ENCODE results near the gene ACAP2. TPM values are rescaled to one million over a fixed set of nuclear protein-coding genes. Genes with fewer than 3 reads are reported as not detected.

ACAP2 gene
- total RNA-seq, 1 experiment from 2014 or later, result 42.9 TPM

GRCh38 chr3:195348426-195349115 is 94.2 kb downstream of the ACAP2 start:
- Mint-ChIP-seq H3K9me3 (ENCODE audit: unreplicated experiment) (no peaks in the 10 kb centered on the region), H3K36me3 (ENCODE audit: insufficient read depth, unreplicated experiment) (peaks cover 6% of the 10 kb centered on the region), H3K4me3 (ENCODE audit: unreplicated experiment) (no peak overlapping the region), H3K4me1 (ENCODE audit: low read depth, unreplicated experiment) (peaks cover 6% of the 10 kb centered on the region), H3K27me3 (ENCODE audit: insufficient read depth, unreplicated experiment) (no peaks in the 10 kb centered on the region), H3K27ac (ENCODE audit: unreplicated experiment) (no peak overlapping the region)
- intact Hi-C loops (cut with micrococcal nuclease; ENCODE audit: unreplicated experiment), result no loop called here
- ChIA-PET POLR2A (no interaction called here), CTCF (no interaction called here)
- no peaks in the 10 kb centered on the region for H3K36me3 ChIP-seq (ENCODE audit: control insufficient read depth, insufficient read depth, low read length)
- DNase-seq, result no peak
- TF ChIP-seq CTCF (IDR thresholded peaks at IDR 0.05; ENCODE audit: insufficient read depth in 1 of 2, low read depth in 1 of 2, low read length in 1 of 2, severe bottlenecking in 1 of 2, unreplicated experiment in 1 of 2), result no peak
- H3K4me1 ChIP-seq, result peaks cover 10% of the 10 kb centered on the region
- H3K4me3 ChIP-seq (ENCODE audit: low read depth, low read length), result no peak overlapping the region
- BruUV-seq (replicated peaks), result no TSS peak
- no peaks in the 10 kb centered on the region for H3K27me3 ChIP-seq (replicated peaks; ENCODE audit: control insufficient read depth, insufficient read depth, low read length)
- no peaks in the 10 kb centered on the region for H3K9me3 ChIP-seq

GRCh38 chr3:195337747-195338146 is 105.1 kb downstream of the ACAP2 start:
- Histone ChIP-seq H3K9me3 (no peaks in the 10 kb centered on the region), H3K4me3 (ENCODE audit: low read depth, low read length) (no peak overlapping the region), H3K4me1 (no peaks in the 10 kb centered on the region), H3K27me3 (replicated peaks; ENCODE audit: control insufficient read depth, insufficient read depth, low read length) (no peaks in the 10 kb centered on the region), H3K36me3 (ENCODE audit: control insufficient read depth, insufficient read depth, low read length) (no peaks in the 10 kb centered on the region)
- BruUV-seq (replicated peaks), result no TSS peak
- CTCF ChIA-PET, result no interaction called here
- DNase-seq, result peak; percentile 21 to 47
- Mint-ChIP-seq H3K9me3 (ENCODE audit: unreplicated experiment) (no peaks in the 10 kb centered on the region), H3K4me1 (ENCODE audit: low read depth, unreplicated experiment) (peaks cover 6% of the 10 kb centered on the region), H3K4me3 (ENCODE audit: unreplicated experiment) (no peak overlapping the region), H3K27ac (ENCODE audit: unreplicated experiment) (no peak overlapping the region), H3K36me3 (ENCODE audit: insufficient read depth, unreplicated experiment) (peaks cover 5% of the 10 kb centered on the region), H3K27me3 (ENCODE audit: insufficient read depth, unreplicated experiment) (no peaks in the 10 kb centered on the region)
- intact Hi-C loops (cut with micrococcal nuclease; ENCODE audit: unreplicated experiment), result no loop called here
- TF ChIP-seq CTCF (IDR thresholded peaks at IDR 0.05; ENCODE audit: insufficient read depth in 1 of 2, low read depth in 1 of 2, low read length in 1 of 2, severe bottlenecking in 1 of 2, unreplicated experiment in 1 of 2), result no peak
- POLR2A ChIA-PET, result no interaction called here

- no TSS peak for BruUV-seq (replicated peaks)
- Mint-ChIP-seq H3K36me3 (ENCODE audit: insufficient read depth, unreplicated experiment) (peaks cover 16% of the 10 kb centered on the region), H3K27me3 (ENCODE audit: insufficient read depth, unreplicated experiment) (no peaks in the 10 kb centered on the region), H3K4me3 (ENCODE audit: unreplicated experiment) (no peak overlapping the region), H3K27ac (ENCODE audit: unreplicated experiment) (no peak overlapping the region), H3K4me1 (ENCODE audit: low read depth, unreplicated experiment) (peaks cover 6% of the 10 kb centered on the region), H3K9me3 (ENCODE audit: unreplicated experiment) (no peaks in the 10 kb centered on the region)
- TF ChIP-seq CTCF (IDR thresholded peaks at IDR 0.05; ENCODE audit: insufficient read depth in 1 of 2, low read depth in 1 of 2, low read length in 1 of 2, severe bottlenecking in 1 of 2, unreplicated experiment in 1 of 2), result no peak
- ChIA-PET POLR2A (no interaction called here), CTCF (no interaction called here)
- Histone ChIP-seq H3K4me1 (no peaks in the 10 kb centered on the region), H3K27me3 (replicated peaks; ENCODE audit: control insufficient read depth, insufficient read depth, low read length) (no peaks in the 10 kb centered on the region), H3K4me3 (ENCODE audit: low read depth, low read length) (no peak overlapping the region), H3K9me3 (no peaks in the 10 kb centered on the region), H3K36me3 (ENCODE audit: control insufficient read depth, insufficient read depth, low read length) (no peaks in the 10 kb centered on the region)
- no peak for DNase-seq
- intact Hi-C loops (cut with micrococcal nuclease; ENCODE audit: unreplicated experiment), result no loop called here
These were observed 107.9 kb downstream of the ACAP2 start for GRCh38 chr3:195334967-195335366.

Measured in Caco-2 (cell line).